GM19324 (cell line): Measurements from ENCODE around the gene RUFY4.
"Not testable (repeated sequence)": the region's sequence is repeated elsewhere in the genome, so short reads cannot be mapped to it uniquely, and the experiment has no call there.

Experiments
- ATAC-seq: cut with Tn5 transposase; IDR thresholded peaks from one replicate; pipeline ENCODE4 v1.9.1; 2021; ENCODE audit warnings: mild to moderate bottlenecking, moderate library complexity; ENCODE audit not compliant: unreplicated experiment, low FRiP score

The RUFY4 gene

DNA sequence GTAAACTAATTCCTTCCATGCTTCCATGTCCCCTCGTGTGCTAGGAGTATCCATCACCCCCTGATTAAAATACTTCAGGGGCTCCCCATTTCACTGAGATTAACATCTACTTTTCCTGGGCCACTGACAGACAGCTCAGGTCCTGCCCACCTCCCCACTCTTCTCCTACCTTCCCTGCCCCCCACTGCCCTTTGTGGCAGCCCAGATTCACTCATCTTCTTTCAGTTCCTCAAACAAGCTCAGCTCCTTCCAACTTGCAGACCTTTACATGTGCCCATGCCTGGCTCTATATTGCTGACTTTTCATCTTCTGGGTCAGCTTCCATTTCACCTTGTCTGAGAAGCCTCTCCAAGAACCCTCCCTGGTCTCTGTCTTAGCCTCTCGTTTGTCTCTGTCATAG is 12.0 kb downstream of the RUFY4 start:
- ATAC-seq: peak; percentile 90

DNA sequence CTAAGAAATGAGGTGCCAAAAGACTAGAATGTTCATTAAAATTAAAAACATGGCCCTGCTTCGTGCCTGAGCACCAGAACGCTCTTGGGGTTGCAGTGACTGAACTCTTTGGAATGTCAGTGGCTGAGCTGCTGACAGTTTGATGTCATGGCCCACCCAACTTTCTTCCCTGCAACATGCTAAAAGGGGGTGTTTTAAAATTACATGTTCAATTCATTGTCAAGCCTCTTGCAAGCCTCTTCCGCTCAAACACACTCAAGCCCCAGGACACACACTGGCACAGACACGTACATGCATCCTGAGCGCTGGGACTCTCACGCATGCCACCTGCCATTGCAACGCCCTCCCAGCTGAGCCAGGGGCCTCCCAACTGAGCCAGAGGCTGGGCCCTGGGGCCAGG is 12.6 kb downstream of the RUFY4 start:
- ATAC-seq: no peak

DNA sequence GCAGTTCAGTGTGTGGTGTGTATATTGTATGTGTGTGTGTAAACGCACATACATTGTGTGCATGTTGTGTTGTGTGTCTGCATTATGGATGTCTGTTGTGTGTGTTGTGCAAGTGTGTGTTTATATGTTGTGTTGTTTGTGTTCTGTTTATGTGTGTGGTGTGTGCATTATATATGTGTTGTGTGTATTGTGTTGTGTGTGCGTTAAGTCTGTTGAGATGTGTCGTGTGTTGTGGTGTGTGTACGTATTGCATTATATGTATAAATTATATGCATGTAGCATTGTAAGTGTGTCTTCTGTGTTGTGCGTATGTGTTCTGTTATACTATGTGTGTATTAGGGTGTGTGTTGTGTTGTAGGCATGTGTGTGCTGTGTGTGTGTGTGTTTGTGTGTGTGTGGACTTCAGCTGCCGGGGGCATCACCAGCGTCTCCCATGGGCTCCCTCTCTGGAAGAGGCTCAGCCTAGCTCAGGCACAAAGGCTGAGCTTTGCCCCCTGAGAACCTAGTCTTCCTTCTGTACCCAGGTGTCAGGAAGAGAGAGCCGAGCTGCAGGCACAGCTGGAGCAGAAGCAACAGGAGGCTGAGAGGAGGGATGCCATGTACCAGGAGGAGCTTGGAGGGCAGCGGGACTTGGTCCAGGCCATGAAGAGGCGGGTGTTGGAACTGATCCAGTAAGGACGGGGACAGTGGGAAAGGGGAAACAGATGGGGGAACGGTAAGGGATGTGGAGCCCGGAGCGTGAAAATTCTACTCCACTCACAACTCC is 13.7 kb downstream of the RUFY4 start:
- no peak for ATAC-seq

DNA sequence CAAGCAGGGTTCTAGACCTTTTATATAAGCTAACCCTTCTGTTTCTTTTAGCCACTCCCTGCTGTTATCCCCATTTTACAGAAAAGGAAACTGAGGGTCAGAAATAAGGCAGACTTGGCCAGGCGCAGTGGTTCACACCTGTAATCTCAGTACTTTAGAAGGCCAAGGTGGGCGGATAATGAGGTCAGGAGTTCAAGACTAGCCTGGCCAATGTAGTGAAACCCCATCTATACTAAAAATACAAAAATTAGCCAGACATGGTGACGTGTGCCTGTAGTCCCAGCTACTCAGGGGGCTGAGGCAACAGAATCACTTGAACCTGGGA is 14.3 kb downstream of the RUFY4 start:
- no peak for ATAC-seq

DNA sequence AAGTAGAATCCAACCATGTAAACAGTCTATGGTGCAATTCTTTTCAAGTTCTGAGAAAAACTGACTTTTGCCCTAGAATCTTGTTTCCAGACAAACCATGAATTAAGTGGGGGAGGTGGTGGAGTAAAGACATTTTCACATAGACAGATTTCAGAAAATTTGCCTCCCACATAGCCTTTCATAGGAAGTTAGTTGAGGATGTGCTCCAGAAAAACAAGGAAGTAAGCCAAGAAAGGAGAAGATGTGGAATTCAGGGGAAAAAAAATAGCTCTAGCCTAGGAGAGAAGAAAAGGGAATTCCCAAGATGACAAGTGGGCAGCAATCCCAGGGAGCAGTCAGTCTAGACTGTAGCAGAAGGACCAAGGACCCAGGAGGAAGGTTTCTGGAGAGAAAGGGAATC is 17.4 kb downstream of the RUFY4 start:
- ATAC-seq: no peak

DNA sequence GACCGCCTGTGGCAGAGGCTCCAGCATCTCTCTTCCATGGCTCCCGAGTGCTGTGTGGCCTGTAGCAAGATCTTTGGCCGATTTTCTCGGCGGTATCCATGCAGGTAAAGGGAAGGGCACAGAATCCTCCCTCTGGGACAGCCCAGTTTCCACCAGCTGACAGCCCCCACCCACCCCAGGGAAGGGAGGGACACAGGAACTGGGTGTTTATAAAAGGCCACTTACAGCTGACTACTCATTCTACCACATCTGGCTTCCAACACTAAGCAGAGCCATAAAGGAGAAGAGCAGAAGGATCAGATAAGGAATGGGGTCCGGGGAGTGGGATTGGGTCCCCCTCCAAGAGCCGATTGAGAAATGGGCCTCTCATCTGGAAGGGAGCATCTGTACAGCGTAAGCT is 20.2 kb downstream of the RUFY4 start:
- ATAC-seq: no peak

DNA sequence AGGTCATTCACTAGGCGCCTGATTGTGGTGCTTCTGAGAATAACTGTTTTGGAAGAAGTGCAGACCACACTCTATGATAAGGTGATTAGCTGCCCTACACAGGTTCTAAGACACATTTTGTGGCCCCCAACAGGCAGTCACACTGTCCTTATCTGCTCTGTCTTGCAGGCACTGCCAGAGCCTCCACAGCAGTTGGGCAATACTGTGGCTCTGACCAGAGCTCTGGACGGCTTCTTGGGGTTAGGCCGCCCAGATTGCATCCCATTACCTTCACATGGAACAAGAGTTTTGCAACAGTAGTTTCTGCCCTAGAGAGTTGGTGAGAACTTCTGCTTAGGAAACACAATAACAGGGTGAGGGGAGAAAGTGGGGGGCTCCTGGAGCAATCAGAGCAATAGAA is 22.7 kb downstream of the RUFY4 start:
- ATAC-seq: no peak

DNA sequence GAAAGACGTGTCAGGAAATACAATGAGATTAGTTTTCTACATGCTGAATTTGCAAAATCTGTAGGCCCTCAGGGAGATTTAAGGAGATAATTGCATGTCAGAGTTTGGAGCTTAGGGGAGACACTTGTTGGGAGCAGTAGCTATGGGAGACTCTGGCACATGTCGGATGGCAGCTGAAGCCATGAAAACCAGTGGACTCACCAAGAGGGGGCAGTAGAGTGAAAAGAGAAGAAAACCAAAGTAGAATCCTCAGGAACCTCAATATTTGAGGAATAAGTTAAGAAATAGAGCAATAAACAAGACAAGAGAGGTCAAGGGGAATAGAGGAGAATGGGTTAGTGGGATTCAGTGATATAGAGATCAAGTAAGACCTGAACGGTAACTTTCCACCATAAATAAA is 24.8 kb downstream of the RUFY4 start:
- ATAC-seq: no peak

DNA sequence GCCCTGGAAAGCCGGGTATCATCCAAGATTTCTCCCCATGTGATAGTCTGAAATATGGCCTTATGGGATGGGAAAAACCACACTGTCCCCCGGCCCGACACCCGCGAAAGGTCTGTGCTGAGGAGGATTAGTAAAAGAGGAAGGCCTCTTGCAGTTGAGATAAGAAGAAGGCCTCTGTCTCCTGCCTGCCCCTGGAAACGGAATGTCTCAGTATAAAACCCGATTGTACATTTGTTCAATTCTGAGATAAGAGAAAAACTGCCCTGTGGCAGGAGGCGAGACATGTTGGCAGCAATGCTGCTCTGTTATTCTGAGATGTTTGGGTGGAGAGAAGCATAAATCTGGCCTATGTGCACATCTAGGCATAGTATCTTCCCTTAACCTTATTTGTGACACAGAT is 26.8 kb downstream of the RUFY4 start:
- no peak for ATAC-seq

DNA sequence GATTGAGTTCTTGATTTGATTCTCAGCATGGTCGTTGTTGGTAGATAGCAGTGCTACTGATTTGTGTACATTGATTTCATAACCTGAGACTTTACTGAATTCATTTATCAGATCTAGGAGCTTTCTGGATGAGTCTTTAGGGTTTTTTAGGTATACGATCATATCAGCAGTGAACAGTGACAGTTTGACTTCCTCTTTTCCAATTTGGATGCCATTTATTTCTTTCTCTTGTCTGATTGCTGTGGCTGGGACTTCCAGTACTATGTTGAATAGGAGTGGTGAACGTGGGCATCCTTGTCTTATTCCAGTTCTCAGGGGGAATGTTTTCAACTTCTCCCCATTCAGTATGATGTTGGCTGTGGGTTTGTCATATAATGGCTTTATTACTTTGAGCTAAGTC is 28.9 kb downstream of the RUFY4 start:
- ATAC-seq: no peak

DNA sequence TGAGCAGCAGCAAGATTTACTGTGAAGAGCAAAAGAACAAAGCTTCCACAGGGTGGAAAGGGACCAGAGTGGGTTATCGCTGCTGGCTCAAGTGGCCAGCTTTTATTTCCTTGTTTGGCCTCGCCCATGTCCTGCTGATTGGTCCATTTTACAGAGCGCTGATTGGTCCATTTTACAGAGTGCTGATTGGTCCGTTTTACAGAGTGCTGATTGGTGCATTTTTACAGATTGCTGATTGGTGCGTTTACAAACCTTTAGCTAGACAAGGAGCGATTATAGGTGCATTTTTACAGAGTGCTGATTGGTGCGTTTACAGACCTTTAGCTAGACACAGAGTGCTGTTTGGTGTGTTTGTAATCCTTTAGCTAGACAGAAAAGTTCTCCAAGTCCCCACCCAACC is 39.8 kb downstream of the RUFY4 start:
- ATAC-seq: not testable (repeated sequence)

DNA sequence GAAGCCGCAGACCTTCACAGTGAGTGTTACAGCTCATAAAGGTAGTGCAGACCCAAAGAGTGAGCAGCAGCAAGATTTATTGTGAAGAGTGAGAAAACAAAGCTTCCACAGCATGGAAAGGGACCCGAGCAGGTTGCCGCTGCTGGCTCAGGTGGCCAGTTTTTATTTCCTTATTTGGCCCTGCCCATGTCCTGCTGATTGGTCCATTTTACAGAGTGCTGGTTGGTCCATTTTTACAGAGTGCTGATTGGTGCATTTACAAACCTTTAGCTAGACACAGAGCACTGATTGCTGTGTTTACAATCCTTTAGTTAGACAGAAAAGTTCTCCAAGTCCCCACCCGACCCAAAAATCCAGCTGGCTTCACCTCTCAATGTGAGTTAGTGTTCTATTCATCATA is 52.7 kb downstream of the RUFY4 start:
- ATAC-seq: not testable (repeated sequence)

DNA sequence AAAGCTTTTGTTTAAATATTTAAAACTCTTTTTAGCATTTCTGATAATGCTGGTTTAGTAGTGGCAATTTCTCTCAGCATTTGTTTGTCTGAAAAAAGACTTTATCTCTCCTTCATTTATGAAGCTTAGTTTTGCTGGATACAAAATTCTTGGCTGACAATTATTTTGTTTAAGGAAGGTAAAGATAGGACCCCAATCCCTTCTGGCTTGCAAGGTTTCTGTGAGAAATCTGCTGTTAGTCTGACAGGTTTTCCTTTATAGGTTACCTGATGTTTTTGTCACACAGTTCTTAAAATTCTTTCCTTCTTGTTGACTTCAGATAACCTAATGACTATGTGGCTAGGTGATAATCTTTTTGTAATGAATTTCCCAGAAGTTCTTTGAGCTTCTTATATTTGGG is 53.2 kb downstream of the RUFY4 start:
- not testable (repeated sequence) for ATAC-seq

DNA sequence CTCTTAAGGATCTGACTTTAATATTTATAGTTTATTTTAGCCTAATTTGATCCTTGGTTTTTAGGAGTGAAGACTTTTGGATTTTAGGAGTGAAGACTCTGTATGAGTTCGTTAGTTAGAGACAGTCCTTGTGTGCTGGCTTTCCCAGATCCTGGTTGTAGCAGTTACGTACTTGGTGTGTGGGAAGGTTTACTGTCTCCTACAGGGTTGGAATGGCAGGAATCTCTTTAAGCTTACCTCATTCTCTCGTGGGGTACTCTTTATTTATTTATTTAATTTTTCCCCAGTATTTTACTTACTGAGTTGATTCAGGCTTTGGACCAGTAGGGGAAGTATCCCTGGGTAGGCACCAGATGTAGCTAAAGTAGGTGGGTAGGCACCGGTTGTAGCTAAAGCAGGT is 54.9 kb downstream of the RUFY4 start:
- ATAC-seq: no peak

DNA sequence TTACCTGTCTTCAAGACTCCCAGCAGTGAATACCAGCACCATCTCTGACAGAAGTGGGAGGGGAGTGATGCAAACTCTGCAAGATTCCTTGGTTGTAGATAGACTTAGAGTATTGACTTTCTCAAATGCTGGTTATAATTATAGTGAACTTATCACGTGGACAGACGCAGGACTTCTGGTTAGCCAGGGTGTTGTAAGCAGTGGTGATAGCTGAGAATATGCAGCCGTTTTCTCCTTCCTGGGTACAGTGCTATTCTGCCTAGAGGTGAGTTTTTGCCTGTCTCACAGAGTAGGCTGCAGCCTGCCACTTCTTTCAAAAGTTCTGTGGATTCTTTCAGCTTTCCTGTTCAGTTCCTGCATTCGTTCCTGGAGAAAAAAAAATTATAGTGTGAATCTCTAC is 56.0 kb downstream of the RUFY4 start:
- no peak for ATAC-seq

DNA sequence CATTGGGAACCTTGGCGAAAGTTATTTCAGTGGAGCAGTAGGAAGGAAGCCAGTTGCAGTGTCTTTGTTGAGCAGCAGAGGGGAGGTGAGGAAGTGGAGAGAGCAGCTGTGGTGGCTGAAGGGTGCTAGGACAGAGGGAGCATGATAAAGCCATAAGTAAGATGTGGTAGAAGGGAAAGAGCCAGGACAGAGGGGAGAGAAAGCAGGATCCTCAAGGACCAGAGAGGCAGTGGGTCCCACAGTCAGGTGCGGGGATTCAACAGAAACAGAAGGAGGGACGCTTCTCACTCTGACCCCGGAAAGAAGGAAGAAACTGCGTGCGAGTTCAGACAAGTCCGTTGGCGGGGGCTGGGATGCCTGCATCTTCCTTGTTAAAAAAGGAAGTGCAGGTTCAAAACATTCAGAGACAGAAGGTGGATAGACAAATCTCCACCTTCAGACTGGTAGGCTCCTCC is 56.6 kb downstream of the RUFY4 start, which contains the start of gene CXCR2:
Gene CXCR2, plus strand, starts transcription at position 403 of the 455 bp plus-strand sequence. CDS start 8,774 bp downstream, outside the sequence.
- peak; percentile 48 for ATAC-seq

DNA sequence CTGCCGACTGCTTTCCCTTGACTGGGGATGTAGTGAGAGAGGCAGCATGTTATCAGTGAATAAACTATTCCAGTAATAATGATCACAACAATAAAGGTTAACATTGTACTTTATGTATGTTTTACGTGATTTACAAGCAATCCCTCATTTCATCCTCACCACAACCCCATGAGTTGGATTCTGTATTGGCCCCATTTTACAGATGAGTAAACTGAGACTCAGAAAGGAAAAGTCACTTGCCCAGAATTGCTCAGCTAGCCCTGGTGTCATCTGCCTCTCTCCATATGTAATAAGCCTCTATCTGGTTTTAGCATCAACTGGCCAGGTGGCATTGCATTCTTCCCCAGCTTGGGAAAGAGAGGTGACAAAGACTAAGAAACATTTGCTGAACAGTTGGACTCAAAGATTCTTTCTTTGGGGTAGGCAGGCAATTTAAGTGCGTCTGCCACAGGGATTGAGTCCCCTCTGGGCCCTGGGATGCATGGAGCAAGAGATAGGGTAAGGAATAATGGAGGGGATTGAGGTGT is 58.9 kb downstream of the RUFY4 start:
- ATAC-seq: no peak

DNA sequence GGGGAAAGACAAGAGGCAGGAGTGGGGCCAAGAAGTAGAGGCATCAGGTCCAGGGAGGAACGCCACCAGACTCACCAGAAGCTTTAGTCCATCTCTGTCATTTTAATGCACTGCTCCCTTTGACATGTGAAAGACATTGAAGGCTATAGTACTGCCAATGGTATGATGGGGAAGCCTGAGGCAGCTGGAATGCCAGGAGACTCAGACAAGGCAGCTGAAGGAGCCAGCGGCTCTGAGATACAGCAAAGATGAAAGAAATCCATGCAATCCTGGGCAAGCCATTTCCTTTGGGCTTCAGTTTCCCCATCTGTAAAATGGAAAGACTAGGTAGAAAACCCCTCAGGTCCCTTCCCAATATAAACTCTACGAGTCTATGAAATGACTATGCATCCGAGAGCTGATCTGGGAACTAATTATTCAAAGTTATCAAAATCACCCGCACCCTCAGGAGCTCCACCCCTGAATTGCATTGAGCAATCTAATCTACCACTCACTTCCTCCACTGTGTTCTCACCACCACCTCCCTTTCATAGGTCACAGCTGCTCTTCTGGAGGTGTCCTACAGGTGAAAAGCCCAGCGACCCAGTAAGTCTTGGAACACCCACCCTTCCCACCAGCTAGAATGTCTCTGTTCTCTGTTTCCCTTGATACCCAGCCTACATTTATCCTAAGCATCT is 59.9 kb downstream of the RUFY4 start:
- ATAC-seq: no peak

DNA sequence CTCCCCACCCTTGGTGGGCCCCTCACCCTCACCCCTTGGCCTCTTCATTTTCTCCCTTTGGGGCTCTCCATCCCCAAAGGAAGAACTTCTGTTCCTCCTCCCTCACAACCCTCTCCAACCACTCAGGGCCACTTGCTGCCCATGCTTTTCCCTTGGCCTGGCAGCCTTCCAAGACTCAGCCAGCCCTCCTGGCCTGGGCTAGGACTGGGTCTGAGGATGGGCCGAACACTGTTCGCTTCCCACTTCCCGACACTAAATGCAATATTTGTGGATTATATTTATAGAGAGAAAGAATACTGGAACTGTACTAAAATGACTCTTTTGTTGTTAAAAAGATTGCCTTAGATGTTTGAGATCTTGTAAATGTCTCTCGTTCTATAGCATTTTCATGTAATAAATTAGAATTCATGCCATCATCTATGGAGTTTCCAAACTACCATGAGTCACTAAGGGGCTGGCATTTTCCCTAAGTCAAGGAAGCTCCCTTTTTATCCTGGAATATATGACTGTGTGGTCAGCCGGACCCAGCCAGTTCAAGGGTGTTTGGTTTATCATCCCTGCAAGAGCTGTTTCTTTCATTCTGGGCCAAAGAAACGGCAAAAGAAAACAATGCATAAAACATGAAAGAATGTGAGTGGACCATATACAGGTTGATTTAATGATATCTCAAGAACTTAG is 60.5 kb downstream of the RUFY4 start:
- no peak for ATAC-seq

DNA sequence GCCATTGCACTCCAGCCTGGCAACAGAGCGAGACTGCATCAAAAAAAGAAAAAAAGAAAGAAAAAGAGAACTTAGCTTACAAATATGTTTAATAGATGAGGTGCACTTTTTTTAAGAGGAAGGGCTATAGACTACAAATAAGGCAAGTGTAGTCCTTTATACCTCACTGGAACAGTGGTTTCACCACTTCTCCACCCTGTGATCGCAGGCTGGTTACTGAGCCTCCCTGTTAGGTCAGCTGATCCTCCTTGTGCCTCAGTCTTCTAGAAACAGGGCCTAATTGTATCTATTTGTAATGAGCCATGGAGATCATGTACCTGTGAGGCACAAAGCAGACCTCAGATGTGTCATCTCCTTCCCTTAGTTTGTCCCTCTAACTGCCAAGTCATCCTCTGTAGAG is 61.3 kb downstream of the RUFY4 start:
- ATAC-seq: no peak

DNA sequence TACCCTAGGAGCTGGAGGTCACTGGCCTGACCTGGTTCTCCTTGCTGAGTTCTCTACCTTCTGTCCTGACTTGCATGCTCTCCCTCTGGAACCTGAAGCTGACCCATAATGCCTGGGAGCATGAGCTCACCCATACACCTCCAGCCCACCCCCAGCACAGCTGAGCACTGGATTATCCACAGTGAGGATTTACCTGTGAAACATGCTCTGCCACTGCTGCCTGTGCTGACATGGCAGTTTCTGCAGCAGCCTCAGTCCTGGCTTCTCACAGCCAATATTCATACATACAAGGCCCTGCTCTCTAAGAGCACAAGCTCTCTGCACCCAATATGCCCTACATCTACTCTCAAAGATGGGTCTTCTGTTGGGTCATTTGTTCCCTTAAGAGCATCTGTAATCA is 61.8 kb downstream of the RUFY4 start:
- no peak for ATAC-seq
